NCI-H1092 treated with DMSO at 0.1 percent for 48 hours (cell line): ENCODE results near the gene ASPG.

Experiments
- DNase-seq: peaks from one replicate; lab custom pipeline; 2025; lab: John Stamatoyannopoulos, UW

The ASPG gene

GRCh38 chr14:104085032-104085888 is at the start of gene ASPG:
Gene ASPG (plus strand): TSS chr14:104085700. CDS start chr14:104085771, 71 bp downstream.
- DNase-seq: no peak

GRCh38 chr14:104036212-104036611 is 49.3 kb upstream of the ASPG start:
- peak; percentile 2 for DNase-seq

GRCh38 chr14:104037074-104037473 is 48.4 kb upstream of the ASPG start:
- no peak for DNase-seq

GRCh38 chr14:104037903-104038302 is 47.6 kb upstream of the ASPG start:
- no peak for DNase-seq

GRCh38 chr14:104039214-104039613 is 46.3 kb upstream of the ASPG start:
- DNase-seq: no peak

GRCh38 chr14:104040539-104040938 is 45.0 kb upstream of the ASPG start:
- no peak for DNase-seq

GRCh38 chr14:104041430-104042104 is 43.9 kb upstream of the ASPG start:
- no peak for DNase-seq

- no peak for DNase-seq
Measured at GRCh38 chr14:104044016-104044415, 41.5 kb upstream of the ASPG start.

- no peak for DNase-seq
Measured at GRCh38 chr14:104047761-104048160, 37.7 kb upstream of the ASPG start.

- no peak for DNase-seq
Measured at GRCh38 chr14:104048758-104049507, 36.6 kb upstream of the ASPG start.

GRCh38 chr14:104049576-104050240 is 35.8 kb upstream of the ASPG start:
- no peak for DNase-seq

- DNase-seq: no peak
Measured at GRCh38 chr14:104051092-104051813, 34.2 kb upstream of the ASPG start.

- no peak for DNase-seq
Measured at GRCh38 chr14:104054222-104054905, 31.1 kb upstream of the ASPG start.

- no peak for DNase-seq
Measured at GRCh38 chr14:104062281-104062680, 23.2 kb upstream of the ASPG start.

GRCh38 chr14:104064003-104064402 is 21.5 kb upstream of the ASPG start:
- DNase-seq: no peak

- no peak for DNase-seq
Measured at GRCh38 chr14:104066279-104066678, 19.2 kb upstream of the ASPG start.

- DNase-seq: no peak
Measured at GRCh38 chr14:104066719-104067295, 18.7 kb upstream of the ASPG start.

GRCh38 chr14:104069541-104069940 is 16.0 kb upstream of the ASPG start:
- DNase-seq: no peak

GRCh38 chr14:104072586-104072985 is 12.9 kb upstream of the ASPG start:
- DNase-seq: no peak

- no peak for DNase-seq
Measured at GRCh38 chr14:104073764-104074163, 11.7 kb upstream of the ASPG start.
